Trophoblast cell (in vitro differentiated cells and primary cell): Measurements from ENCODE around the gene SEPTIN10.

Source experiments
- DNase-seq, 2 donors: peaks; one replicate each; pipeline ENCODE4 v3.0.0-alpha.2; 2016
- H2AFZ ChIP-seq: 2 replicates; pipeline ENCODE4 v1.6.1; 2013; ENCODE audit warnings: low read length, moderate library complexity, mild to moderate bottlenecking; ENCODE audit not compliant: insufficient read depth, poor library complexity
- H2AK5ac ChIP-seq: 2 replicates; pipeline ENCODE4 v1.6.1; 2013; ENCODE audit warnings: mild to moderate bottlenecking, low read length
- H2BK120ac ChIP-seq: 2 replicates; pipeline ENCODE4 v1.6.1; 2013; ENCODE audit warnings: low read length, mild to moderate bottlenecking, moderate library complexity; ENCODE audit not compliant: insufficient read depth, poor library complexity
- H2BK12ac ChIP-seq: 2 replicates; pipeline ENCODE4 v1.6.1; 2013; ENCODE audit warnings: mild to moderate bottlenecking, low read length, moderate library complexity
- H2BK5ac ChIP-seq: 2 replicates; pipeline ENCODE4 v1.6.1; 2013; ENCODE audit warnings: low read length, low read depth, moderate library complexity, mild to moderate bottlenecking; ENCODE audit not compliant: poor library complexity
- H3K14ac ChIP-seq: 2 replicates; pipeline ENCODE4 v1.6.1; 2013; ENCODE audit warnings: mild to moderate bottlenecking, low read length
- H3K18ac ChIP-seq: 2 replicates; pipeline ENCODE4 v1.6.1; 2013; ENCODE audit warnings: mild to moderate bottlenecking, low read length
- H3K23ac ChIP-seq: 2 replicates; pipeline ENCODE4 v1.6.1; 2013; ENCODE audit warnings: low read length
- H3K27ac ChIP-seq: 2 replicates; pipeline ENCODE4 v1.5.1; 2013; ENCODE audit warnings: low read depth, mild to moderate bottlenecking, inconsistent platforms, low read length, moderate library complexity
- H3K27me3 ChIP-seq: 2 replicates; pipeline ENCODE4 v1.6.1; 2013; ENCODE audit warnings: inconsistent platforms, mild to moderate bottlenecking, low read length, moderate library complexity; ENCODE audit not compliant: insufficient read depth
- H3K36me3 ChIP-seq, 2 experiments: 1 replicate in 1 of 2; 2 replicates in 1 of 2; pipeline ENCODE4 v1.6.1; 2013; ENCODE audit warnings: low read length in 2 of 2, mild to moderate bottlenecking in 2 of 2, moderate library complexity in 1 of 2; ENCODE audit not compliant: insufficient read depth in 2 of 2, control insufficient read depth in 1 of 2
- H3K4ac ChIP-seq: 2 replicates; pipeline ENCODE4 v1.6.1; 2013; ENCODE audit warnings: low read depth, mild to moderate bottlenecking, low read length, moderate library complexity
- H3K4me1 ChIP-seq, 2 experiments: 1 replicate in 1 of 2; 2 replicates in 1 of 2; pipeline ENCODE4 v1.6.1; 2013; ENCODE audit warnings: low read length in 2 of 2, mild to moderate bottlenecking in 2 of 2, moderate library complexity in 1 of 2; ENCODE audit not compliant: insufficient read depth in 2 of 2, control insufficient read depth in 1 of 2
- H3K4me2 ChIP-seq: 2 replicates; pipeline ENCODE4 v1.6.1; 2013; ENCODE audit warnings: inconsistent platforms, mild to moderate bottlenecking, low read length, moderate library complexity
- H3K4me3 ChIP-seq: 2 replicates; pipeline ENCODE4 v1.5.1; 2013; ENCODE audit warnings: mild to moderate bottlenecking, low read depth, low read length, inconsistent platforms
- H3K79me1 ChIP-seq: one replicate; pipeline ENCODE4 v1.6.1; 2013; ENCODE audit warnings: low read length
- H3K79me2 ChIP-seq: 2 replicates; pipeline ENCODE4 v1.6.1; 2013; ENCODE audit warnings: low read length, mild to moderate bottlenecking; ENCODE audit not compliant: control insufficient read depth, insufficient read depth, poor library complexity
- H3K9ac ChIP-seq: 2 replicates; pipeline ENCODE4 v1.6.1; 2013; ENCODE audit warnings: mild to moderate bottlenecking, low read length
- H3K9me3 ChIP-seq: 2 replicates; pipeline ENCODE4 v1.6.1; 2013; ENCODE audit warnings: low read depth, mild to moderate bottlenecking, control low read depth, inconsistent platforms, low read length; ENCODE audit not compliant: insufficient read depth
- H4K12ac ChIP-seq: 2 replicates; pipeline ENCODE4 v1.6.1; 2013; ENCODE audit warnings: low read depth, mild to moderate bottlenecking, low read length, moderate library complexity
- H4K8ac ChIP-seq: 2 replicates; pipeline ENCODE4 v1.6.1; 2013; ENCODE audit warnings: low read depth, mild to moderate bottlenecking, low read length, moderate library complexity
- H4K91ac ChIP-seq: one replicate; pipeline ENCODE4 v1.6.1; 2013; ENCODE audit warnings: low read depth, mild to moderate bottlenecking, low read length, moderate library complexity
- WGBS: extraction: QIAGEN DNeasy Blood & Tissue Kit; methylation state at CpG from one replicate; pipeline ENCODE4 v1.1.7; 2013; ENCODE audit warnings: missing lambda C conversion rate; ENCODE audit not compliant: insufficient read length, insufficient coverage; ENCODE audit errors: extremely low coverage; 5-methylcytosine and 5-hydroxymethylcytosine counted together

SEPTIN10 gene

GRCh38 chr2:109647636-109648035, 33.9 kb upstream of the SEPTIN10 start:
- H3K79me1 ChIP-seq: peaks cover 38% of the 10 kb centered on the region
- no peak overlapping the region for H3K9ac ChIP-seq
- peaks cover 2% of the 10 kb centered on the region for H3K9me3 ChIP-seq
- H3K27ac ChIP-seq: peak overlapping the region; percentile 74
- no peak overlapping the region for H2AK5ac ChIP-seq
- H3K18ac ChIP-seq: peak overlapping the region; percentile 8
- DNase-seq: peak; percentile 89 to 95
- H3K23ac ChIP-seq: no peak overlapping the region
- H3K4me1 ChIP-seq: peaks cover 19 to 24% of the 10 kb centered on the region in 2 experiments
- peak overlapping the region; percentile 33 for H2BK120ac ChIP-seq
- H4K8ac ChIP-seq: peak overlapping the region; percentile 23
- no CpG with 5 or more reads among the region's 7 CpGs for WGBS
- peak overlapping the region; percentile 13 for H3K14ac ChIP-seq
- peaks cover 7% of the 10 kb centered on the region for H3K79me2 ChIP-seq
- no peak overlapping the region for H3K4me3 ChIP-seq
- no peak overlapping the region for H2AFZ ChIP-seq
- H2BK12ac ChIP-seq: peak overlapping the region; percentile 63
- no peak overlapping the region for H4K12ac ChIP-seq
- H3K4me2 ChIP-seq: no peak overlapping the region
- peak overlapping the region; percentile 55 for H2BK5ac ChIP-seq
- no peaks in the 10 kb centered on the region for H3K27me3 ChIP-seq
- H3K36me3 ChIP-seq: no peaks in the 10 kb centered on the region
- H4K91ac ChIP-seq: peak overlapping the region; percentile 65
- H3K4ac ChIP-seq: no peak overlapping the region

- H3K27me3 ChIP-seq: no peaks in the 10 kb centered on the region
- H2AFZ ChIP-seq: no peak overlapping the region
- peak overlapping the region; percentile 74 for H3K27ac ChIP-seq
- no peak overlapping the region for H3K18ac ChIP-seq
- H3K14ac ChIP-seq: no peak overlapping the region
- peak; percentile 36 to 71 for DNase-seq
- no peak overlapping the region for H4K8ac ChIP-seq
- H3K79me2 ChIP-seq: peaks cover 7% of the 10 kb centered on the region
- no peak overlapping the region for H3K4ac ChIP-seq
- no peak overlapping the region for H2AK5ac ChIP-seq
- H3K4me3 ChIP-seq: no peak overlapping the region
- H2BK5ac ChIP-seq: peak overlapping the region; percentile 55
- H2BK12ac ChIP-seq: peak overlapping the region; percentile 63
- H4K12ac ChIP-seq: no peak overlapping the region
- H3K36me3 ChIP-seq: no peaks in the 10 kb centered on the region
- peaks cover 19 to 24% of the 10 kb centered on the region in 2 experiments for H3K4me1 ChIP-seq
- no peak overlapping the region for H3K9ac ChIP-seq
- no CpG with 5 or more reads among the region's 8 CpGs for WGBS
- H2BK120ac ChIP-seq: peak overlapping the region; percentile 33
- H3K79me1 ChIP-seq: peaks cover 38% of the 10 kb centered on the region
- H3K4me2 ChIP-seq: no peak overlapping the region
- peaks cover 2% of the 10 kb centered on the region for H3K9me3 ChIP-seq
- peak overlapping the region; percentile 65 for H4K91ac ChIP-seq
- H3K23ac ChIP-seq: no peak overlapping the region
These were observed 33.2 kb upstream of the SEPTIN10 start for GRCh38 chr2:109646961-109647360.

- peak overlapping the region; percentile 100 for H3K27ac ChIP-seq
- peaks cover 38% of the 10 kb centered on the region for H3K79me1 ChIP-seq
- H3K27me3 ChIP-seq: no peaks in the 10 kb centered on the region
- peak overlapping the region; percentile 98 for H2BK5ac ChIP-seq
- DNase-seq: peak; percentile 98
- H3K23ac ChIP-seq: peak overlapping the region; percentile 52
- H3K36me3 ChIP-seq: no peaks in the 10 kb centered on the region
- H4K8ac ChIP-seq: peak overlapping the region; percentile 83
- H3K4me3 ChIP-seq: no peak overlapping the region
- peak overlapping the region; percentile 94 for H2AK5ac ChIP-seq
- peak overlapping the region; percentile 97 for H2BK120ac ChIP-seq
- peak overlapping the region; percentile 96 for H2BK12ac ChIP-seq
- no CpG with 5 or more reads among the region's 14 CpGs for WGBS
- peak overlapping the region; percentile 57 for H3K18ac ChIP-seq
- H3K9me3 ChIP-seq: no peaks in the 10 kb centered on the region
- peak overlapping the region; percentile 59 for H3K4me2 ChIP-seq
- peak overlapping the region; percentile 40 for H4K12ac ChIP-seq
- H3K4me1 ChIP-seq: peaks cover 21 to 25% of the 10 kb centered on the region in 2 experiments
- peak overlapping the region; percentile 89 for H3K9ac ChIP-seq
- peak overlapping the region; percentile 95 for H3K14ac ChIP-seq
- peak overlapping the region; percentile 100 for H4K91ac ChIP-seq
- H3K4ac ChIP-seq: peak overlapping the region; percentile 97
- H2AFZ ChIP-seq: peak overlapping the region; percentile 66
- peaks cover 7% of the 10 kb centered on the region for H3K79me2 ChIP-seq
These were observed 31.8 kb upstream of the SEPTIN10 start for GRCh38 chr2:109645412-109646184.

GRCh38 chr2:109644571-109645275, 31.0 kb upstream of the SEPTIN10 start:
- no peak overlapping the region for H2AFZ ChIP-seq
- H3K4me1 ChIP-seq: peaks cover 22 to 24% of the 10 kb centered on the region in 2 experiments
- peak overlapping the region; percentile 59 for H3K4me2 ChIP-seq
- H2BK5ac ChIP-seq: peak overlapping the region; percentile 98
- WGBS: no CpG with 5 or more reads among the region's 12 CpGs
- H3K23ac ChIP-seq: peak overlapping the region; percentile 88
- peak overlapping the region; percentile 94 for H2AK5ac ChIP-seq
- peak overlapping the region; percentile 97 for H3K4ac ChIP-seq
- no peaks in the 10 kb centered on the region for H3K9me3 ChIP-seq
- H3K4me3 ChIP-seq: no peak overlapping the region
- H3K14ac ChIP-seq: peak overlapping the region; percentile 95
- no peaks in the 10 kb centered on the region for H3K36me3 ChIP-seq
- peaks cover 7% of the 10 kb centered on the region for H3K79me2 ChIP-seq
- H2BK120ac ChIP-seq: peak overlapping the region; percentile 97
- H4K91ac ChIP-seq: peak overlapping the region; percentile 100
- peak overlapping the region; percentile 83 for H4K8ac ChIP-seq
- no peaks in the 10 kb centered on the region for H3K27me3 ChIP-seq
- peak overlapping the region; percentile 40 for H4K12ac ChIP-seq
- H2BK12ac ChIP-seq: peak overlapping the region; percentile 96
- H3K79me1 ChIP-seq: peaks cover 38% of the 10 kb centered on the region
- DNase-seq: peak; percentile 81 to 84
- H3K18ac ChIP-seq: peak overlapping the region; percentile 57
- H3K9ac ChIP-seq: peak overlapping the region; percentile 89
- peak overlapping the region; percentile 100 for H3K27ac ChIP-seq
